ENCODE results near the gene VGLL4.

DNA sequence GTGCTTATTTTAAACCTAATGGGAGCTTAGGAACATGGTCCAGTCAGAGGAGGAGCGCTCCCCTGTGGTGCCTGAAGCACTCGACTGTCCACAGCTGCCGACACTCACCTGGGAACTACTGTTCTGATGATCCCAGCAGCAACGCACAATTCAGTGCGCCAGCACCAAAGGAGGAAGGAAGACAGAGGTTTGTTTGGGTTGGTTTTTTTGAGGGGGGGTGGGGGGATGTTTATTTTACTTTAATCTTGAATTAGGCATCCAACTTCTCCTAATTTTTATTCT, 48.8 kb upstream of the VGLL4 start:
- TF ChIP-seq, protein P1, sequence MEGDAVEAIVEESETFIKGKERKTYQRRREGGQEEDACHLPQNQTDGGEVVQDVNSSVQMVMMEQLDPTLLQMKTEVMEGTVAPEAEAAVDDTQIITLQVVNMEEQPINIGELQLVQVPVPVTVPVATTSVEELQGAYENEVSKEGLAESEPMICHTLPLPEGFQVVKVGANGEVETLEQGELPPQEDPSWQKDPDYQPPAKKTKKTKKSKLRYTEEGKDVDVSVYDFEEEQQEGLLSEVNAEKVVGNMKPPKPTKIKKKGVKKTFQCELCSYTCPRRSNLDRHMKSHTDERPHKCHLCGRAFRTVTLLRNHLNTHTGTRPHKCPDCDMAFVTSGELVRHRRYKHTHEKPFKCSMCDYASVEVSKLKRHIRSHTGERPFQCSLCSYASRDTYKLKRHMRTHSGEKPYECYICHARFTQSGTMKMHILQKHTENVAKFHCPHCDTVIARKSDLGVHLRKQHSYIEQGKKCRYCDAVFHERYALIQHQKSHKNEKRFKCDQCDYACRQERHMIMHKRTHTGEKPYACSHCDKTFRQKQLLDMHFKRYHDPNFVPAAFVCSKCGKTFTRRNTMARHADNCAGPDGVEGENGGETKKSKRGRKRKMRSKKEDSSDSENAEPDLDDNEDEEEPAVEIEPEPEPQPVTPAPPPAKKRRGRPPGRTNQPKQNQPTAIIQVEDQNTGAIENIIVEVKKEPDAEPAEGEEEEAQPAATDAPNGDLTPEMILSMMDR (IDR thresholded peaks at IDR 0.05; ENCODE audit: insufficient read depth, low read length, poor library complexity, severe bottlenecking) = no peak
- no peak for TF ChIP-seq EZH2phosphoT487 (conservative IDR thresholded peaks at IDR 0.05; ENCODE audit: low read length)
